ENCODE data around the gene WWOX. TPM values are rescaled to one million over a fixed set of nuclear protein-coding genes. Genes with fewer than 3 reads are reported as not detected.

WWOX gene
- total RNA-seq, 2 experiments from 2014 or later, result 16.6 to 19.0 TPM

GRCh38 chr16:78257376-78257728, 157.9 kb downstream of the WWOX start:
- Mint-ChIP-seq H3K27me3 (no peaks in the 10 kb centered on the region), H3K4me3 (no peak overlapping the region), H3K36me3 (ENCODE audit: low read depth) (no peaks in the 10 kb centered on the region), H3K9me3 (no peaks in the 10 kb centered on the region), H3K27ac (no peak overlapping the region), H3K4me1 (no peaks in the 10 kb centered on the region)
- CTCF ChIA-PET, result no interaction called here
- POLR2A ChIA-PET, result no interaction called here
- no peak for DNase-seq

GRCh38 chr16:78258375-78259065, 159.1 kb downstream of the WWOX start:
- CTCF ChIA-PET, result interaction anchor here (0.6 kb wide), 1 partner anchor 24 kb away, joined by 3 read pairs; no protein-coding TSS in a partner anchor
- no peak for DNase-seq
- Mint-ChIP-seq H3K27me3 (no peaks in the 10 kb centered on the region), H3K9me3 (no peaks in the 10 kb centered on the region), H3K4me1 (no peaks in the 10 kb centered on the region), H3K36me3 (ENCODE audit: low read depth) (no peaks in the 10 kb centered on the region), H3K4me3 (no peak overlapping the region), H3K27ac (no peak overlapping the region)
- POLR2A ChIA-PET, result no interaction called here

GRCh38 chr16:78259873-78260272, 160.4 kb downstream of the WWOX start:
- no peak for DNase-seq
- Mint-ChIP-seq H3K4me3 (no peak overlapping the region), H3K9me3 (no peaks in the 10 kb centered on the region), H3K27me3 (no peaks in the 10 kb centered on the region), H3K27ac (no peak overlapping the region), H3K4me1 (no peaks in the 10 kb centered on the region), H3K36me3 (ENCODE audit: low read depth) (peaks cover 4% of the 10 kb centered on the region)
- ChIA-PET CTCF (no interaction called here), POLR2A (no interaction called here)

- no peak overlapping the region for H3K27ac Mint-ChIP-seq
- H3K9me3 Mint-ChIP-seq, result no peaks in the 10 kb centered on the region
- CTCF ChIA-PET, result no interaction called here
- no peak overlapping the region for H3K4me3 Mint-ChIP-seq
- no peak for DNase-seq
- peaks cover 4% of the 10 kb centered on the region for H3K36me3 Mint-ChIP-seq (ENCODE audit: low read depth)
- POLR2A ChIA-PET, result no interaction called here
- H3K27me3 Mint-ChIP-seq, result no peaks in the 10 kb centered on the region
- no peaks in the 10 kb centered on the region for H3K4me1 Mint-ChIP-seq
Measured at GRCh38 chr16:78264642-78265041, 165.2 kb downstream of the WWOX start.

- H3K27ac Mint-ChIP-seq, result no peak overlapping the region
- no peaks in the 10 kb centered on the region for H3K4me1 Mint-ChIP-seq
- H3K36me3 Mint-ChIP-seq (ENCODE audit: low read depth), result peaks cover 3% of the 10 kb centered on the region
- H3K4me3 Mint-ChIP-seq, result no peak overlapping the region
- H3K27me3 Mint-ChIP-seq, result no peaks in the 10 kb centered on the region
- POLR2A ChIA-PET, result no interaction called here
- CTCF ChIA-PET, result no interaction called here
- DNase-seq, result no peak
- no peaks in the 10 kb centered on the region for H3K9me3 Mint-ChIP-seq
Measured at GRCh38 chr16:78269256-78269655, 169.8 kb downstream of the WWOX start.

- no peaks in the 10 kb centered on the region for H3K27me3 Mint-ChIP-seq
- CTCF ChIA-PET, result no interaction called here
- no peak for DNase-seq
Measured at GRCh38 chr16:78271981-78272380, 172.5 kb downstream of the WWOX start.

GRCh38 chr16:78274771-78275170, 175.3 kb downstream of the WWOX start:
- Mint-ChIP-seq H3K36me3 (ENCODE audit: low read depth) (no peaks in the 10 kb centered on the region), H3K4me3 (no peak overlapping the region), H3K4me1 (no peaks in the 10 kb centered on the region), H3K27ac (no peak overlapping the region), H3K27me3 (no peaks in the 10 kb centered on the region), H3K9me3 (no peaks in the 10 kb centered on the region)
- ChIA-PET CTCF (no interaction called here), POLR2A (no interaction called here)
- no peak for DNase-seq

More at GRCh38 chr16:78271981-78272380, 172.5 kb downstream of the WWOX start:
- POLR2A ChIA-PET, result no interaction called here
- no peaks in the 10 kb centered on the region for H3K36me3 Mint-ChIP-seq (ENCODE audit: low read depth)
- no peaks in the 10 kb centered on the region for H3K9me3 Mint-ChIP-seq
- no peak overlapping the region for H3K4me3 Mint-ChIP-seq
- no peak overlapping the region for H3K27ac Mint-ChIP-seq
- no peaks in the 10 kb centered on the region for H3K4me1 Mint-ChIP-seq

- ChIA-PET CTCF (no interaction called here), POLR2A (no interaction called here)
- Mint-ChIP-seq H3K27me3 (no peaks in the 10 kb centered on the region), H3K9me3 (no peaks in the 10 kb centered on the region), H3K4me1 (no peaks in the 10 kb centered on the region), H3K36me3 (ENCODE audit: low read depth) (no peaks in the 10 kb centered on the region), H3K27ac (no peak overlapping the region), H3K4me3 (no peak overlapping the region)
- DNase-seq, result no peak
Measured at GRCh38 chr16:78275420-78275819, 176.0 kb downstream of the WWOX start.

- Mint-ChIP-seq H3K4me3 (no peak overlapping the region), H3K36me3 (ENCODE audit: low read depth) (no peaks in the 10 kb centered on the region), H3K9me3 (no peaks in the 10 kb centered on the region), H3K27me3 (no peaks in the 10 kb centered on the region), H3K27ac (no peak overlapping the region), H3K4me1 (no peaks in the 10 kb centered on the region)
- DNase-seq, result no peak
- POLR2A ChIA-PET, result no interaction called here
- CTCF ChIA-PET, result no interaction called here
Measured at GRCh38 chr16:78277321-78278055, 178.0 kb downstream of the WWOX start.

GRCh38 chr16:78278056-78278450, 178.6 kb downstream of the WWOX start:
- CTCF ChIA-PET, result no interaction called here
- no peaks in the 10 kb centered on the region for H3K4me1 Mint-ChIP-seq
- DNase-seq, result no peak
- H3K27ac Mint-ChIP-seq, result no peak overlapping the region
- no peaks in the 10 kb centered on the region for H3K36me3 Mint-ChIP-seq (ENCODE audit: low read depth)
- POLR2A ChIA-PET, result no interaction called here
- H3K4me3 Mint-ChIP-seq, result no peak overlapping the region
- H3K27me3 Mint-ChIP-seq, result no peaks in the 10 kb centered on the region
- H3K9me3 Mint-ChIP-seq, result no peaks in the 10 kb centered on the region

GRCh38 chr16:78281115-78281514, 181.7 kb downstream of the WWOX start:
- POLR2A ChIA-PET, result no interaction called here
- DNase-seq, result no peak
- no peaks in the 10 kb centered on the region for H3K4me1 Mint-ChIP-seq
- CTCF ChIA-PET, result no interaction called here
- no peaks in the 10 kb centered on the region for H3K27me3 Mint-ChIP-seq
- H3K36me3 Mint-ChIP-seq (ENCODE audit: low read depth), result no peaks in the 10 kb centered on the region
- no peaks in the 10 kb centered on the region for H3K9me3 Mint-ChIP-seq
- no peak overlapping the region for H3K4me3 Mint-ChIP-seq
- no peak overlapping the region for H3K27ac Mint-ChIP-seq

GRCh38 chr16:78283548-78284251, 184.2 kb downstream of the WWOX start:
- Mint-ChIP-seq H3K4me1 (no peaks in the 10 kb centered on the region), H3K4me3 (no peak overlapping the region), H3K27ac (no peak overlapping the region), H3K27me3 (no peaks in the 10 kb centered on the region), H3K9me3 (no peaks in the 10 kb centered on the region), H3K36me3 (ENCODE audit: low read depth) (no peaks in the 10 kb centered on the region)
- ChIA-PET CTCF (no interaction called here), POLR2A (no interaction called here)
- no peak for DNase-seq

- POLR2A ChIA-PET, result no interaction called here
- Mint-ChIP-seq H3K9me3 (no peaks in the 10 kb centered on the region), H3K4me1 (no peaks in the 10 kb centered on the region), H3K27ac (no peak overlapping the region), H3K36me3 (ENCODE audit: low read depth) (no peaks in the 10 kb centered on the region), H3K27me3 (no peaks in the 10 kb centered on the region), H3K4me3 (no peak overlapping the region)
- CTCF ChIA-PET, result no interaction called here
- DNase-seq, result no peak
Measured at GRCh38 chr16:78284326-78284725, 184.9 kb downstream of the WWOX start.

GRCh38 chr16:78284957-78285434, 185.5 kb downstream of the WWOX start:
- Mint-ChIP-seq H3K9me3 (no peaks in the 10 kb centered on the region), H3K4me1 (no peaks in the 10 kb centered on the region), H3K36me3 (ENCODE audit: low read depth) (no peaks in the 10 kb centered on the region), H3K27ac (no peak overlapping the region), H3K4me3 (no peak overlapping the region), H3K27me3 (no peaks in the 10 kb centered on the region)
- no peak for DNase-seq
- CTCF ChIA-PET, result no interaction called here
- POLR2A ChIA-PET, result no interaction called here

Data from activated CD4-positive, alpha-beta memory T cell treated with anti-CD3 and anti-CD28 coated beads, Interleukin-2, amount 10 ng/mL, durations not matched to agents 7 days and 5 days (primary cell).